MM.1S (cell line): ENCODE data around the gene PLCXD1.

Experiments used
- DNase-seq: peaks from one replicate; pipeline ENCODE4 v3.0.0-alpha.2; 2015
- H2AFZ ChIP-seq: fragments of 300-600 bp; sonication (generic); 2 replicates; pipeline ENCODE4 v1.6.0; 2016; ENCODE audit warnings: antibody characterized with exemption, low read length
- H3F3A ChIP-seq: fragments of 300-600 bp; sonication (generic); 2 replicates; pipeline ENCODE4 v1.6.1; 2016; ENCODE audit warnings: mild to moderate bottlenecking, antibody characterized with exemption, low read length, moderate library complexity, mixed read lengths; ENCODE audit not compliant: insufficient read depth
- H3K27ac ChIP-seq: fragments of 300-600 bp; sonication (generic); 2 replicates; pipeline ENCODE4 v1.5.1; 2016; ENCODE audit warnings: mild to moderate bottlenecking, low read length
- H3K27me3 ChIP-seq: fragments of 300-600 bp; sonication (generic); replicated peaks from 2 replicates; pipeline ENCODE4 v1.6.0; 2016; ENCODE audit warnings: low read length; ENCODE audit not compliant: insufficient read depth
- H3K36me3 ChIP-seq: fragments of 300-600 bp; sonication (generic); replicated peaks from 2 replicates; pipeline ENCODE4 v1.6.1; 2016; ENCODE audit warnings: mild to moderate bottlenecking, low read length, mixed read lengths; ENCODE audit not compliant: insufficient read depth
- H3K4me1 ChIP-seq: fragments of 300-600 bp; sonication (generic); 2 replicates; pipeline ENCODE4 v1.6.1; 2016; ENCODE audit warnings: low read length, mixed read lengths
- H3K4me2 ChIP-seq: fragments of 300-600 bp; sonication (generic); 2 replicates; pipeline ENCODE4 v1.6.0; 2016; ENCODE audit warnings: low read depth, low read length
- H3K4me3 ChIP-seq: fragments of 300-600 bp; sonication (generic); 2 replicates; pipeline ENCODE4 v1.5.1; 2016; ENCODE audit warnings: low read length, mixed read lengths
- H3K79me2 ChIP-seq: fragments of 300-600 bp; sonication (generic); 2 replicates; pipeline ENCODE4 v1.6.1; 2016; ENCODE audit warnings: mixed run types, low read length, mixed read lengths
- H3K9ac ChIP-seq: fragments of 300-600 bp; sonication (generic); 2 replicates; pipeline ENCODE4 v1.6.1; 2016; ENCODE audit warnings: low read length, mixed read lengths
- H3K9me2 ChIP-seq: fragments of 300-600 bp; sonication (generic); replicated peaks from 2 replicates; pipeline ENCODE4 v1.6.1; 2016; ENCODE audit warnings: mild to moderate bottlenecking, low read length, mixed read lengths; ENCODE audit not compliant: insufficient read depth
- H3K9me3 ChIP-seq: fragments of 300-600 bp; sonication (generic); replicated peaks from 2 replicates; pipeline ENCODE4 v1.6.1; 2016; ENCODE audit warnings: mild to moderate bottlenecking, low read length, mixed read lengths; ENCODE audit not compliant: insufficient read depth
- H4K20me1 ChIP-seq: fragments of 300-600 bp; sonication (generic); 2 replicates; pipeline ENCODE4 v1.6.1; 2016; ENCODE audit warnings: mild to moderate bottlenecking, low read length, moderate library complexity, mixed read lengths; ENCODE audit not compliant: insufficient read depth
- CTCF ChIP-seq: fragments of 300-600 bp; sonication (generic); IDR thresholded peaks from 2 replicates; pipeline ENCODE4 v1.5.1; 2016; ENCODE audit warnings: antibody characterized with exemption, low read length, mixed read lengths
- EZH2 ChIP-seq: fragments of 300-600 bp; sonication (generic); optimal IDR thresholded peaks from 2 replicates; pipeline ENCODE3; 2017; ENCODE audit warnings: low read depth, mild to moderate bottlenecking, antibody characterized with exemption, low read length, mixed read lengths
- EZH2phosphoT487 ChIP-seq: fragments of 300-600 bp; sonication (generic); IDR thresholded peaks from 2 replicates; pipeline ENCODE4 v1.6.1; 2018; ENCODE audit warnings: antibody characterized with exemption, low read length

PLCXD1 gene

GRCh38 chrX:270848-271367 lies 10.3 kb upstream of the PLCXD1 start:
- no peaks in the 10 kb centered on the region for H3K9me3 ChIP-seq
- no peak overlapping the region for H3K4me3 ChIP-seq
- no peak for DNase-seq
- H3K4me2 ChIP-seq = no peak overlapping the region
- no peaks in the 10 kb centered on the region for H3K79me2 ChIP-seq
- no peak overlapping the region for H2AFZ ChIP-seq
- H3K9me2 ChIP-seq = no peaks in the 10 kb centered on the region
- no peak overlapping the region for H3K27ac ChIP-seq
- no peaks in the 10 kb centered on the region for H3K36me3 ChIP-seq
- no peak overlapping the region for H3K9ac ChIP-seq
- H4K20me1 ChIP-seq = no peaks in the 10 kb centered on the region
- H3K4me1 ChIP-seq = no peaks in the 10 kb centered on the region
- TF ChIP-seq EZH2phosphoT487 (no peak), CTCF (no peak), EZH2 (no peak)
- no peaks in the 10 kb centered on the region for H3K27me3 ChIP-seq
- H3F3A ChIP-seq = no peaks in the 10 kb centered on the region

GRCh38 chrX:274904-275475 lies 6.2 kb upstream of the PLCXD1 start:
- H3F3A ChIP-seq = no peaks in the 10 kb centered on the region
- DNase-seq = no peak
- H2AFZ ChIP-seq = no peak overlapping the region
- no peaks in the 10 kb centered on the region for H3K27me3 ChIP-seq
- H3K4me3 ChIP-seq = no peak overlapping the region
- H4K20me1 ChIP-seq = no peaks in the 10 kb centered on the region
- no peak overlapping the region for H3K27ac ChIP-seq
- no peaks in the 10 kb centered on the region for H3K9me3 ChIP-seq
- no peaks in the 10 kb centered on the region for H3K36me3 ChIP-seq
- H3K79me2 ChIP-seq = no peaks in the 10 kb centered on the region
- H3K9ac ChIP-seq = no peak overlapping the region
- no peak for TF ChIP-seq EZH2phosphoT487
- H3K9me2 ChIP-seq = no peaks in the 10 kb centered on the region
- no peak overlapping the region for H3K4me2 ChIP-seq
- no peaks in the 10 kb centered on the region for H3K4me1 ChIP-seq

- Histone ChIP-seq H2AFZ (peak overlapping the region; percentile 77; the same call in 1 of the 2 replicates), H3K27ac (no peak overlapping the region), H4K20me1 (no peaks in the 10 kb centered on the region), H3K9ac (no peak overlapping the region), H3K79me2 (no peaks in the 10 kb centered on the region), H3K4me2 (peak overlapping the region; percentile 88), H3K4me3 (peak overlapping the region; percentile 69), H3K9me3 (no peaks in the 10 kb centered on the region), H3K36me3 (no peaks in the 10 kb centered on the region), H3F3A (no peaks in the 10 kb centered on the region), H3K27me3 (no peaks in the 10 kb centered on the region), H3K4me1 (no peaks in the 10 kb centered on the region), H3K9me2 (no peaks in the 10 kb centered on the region)
- TF ChIP-seq CTCF (no peak), EZH2phosphoT487 (no peak), EZH2 (no peak)
- no peak for DNase-seq
These were observed 5.7 kb upstream of the PLCXD1 start for GRCh38 chrX:275476-275966.

GRCh38 chrX:275967-276580 lies 5.1 kb upstream of the PLCXD1 start:
- Histone ChIP-seq H3K27ac (no peak overlapping the region), H3F3A (no peaks in the 10 kb centered on the region), H3K9me2 (no peaks in the 10 kb centered on the region), H3K9ac (peak overlapping the region; percentile 25; the same call in 1 of the 2 replicates), H2AFZ (peak overlapping the region; percentile 77), H3K79me2 (no peaks in the 10 kb centered on the region), H3K4me2 (peak overlapping the region; percentile 88), H4K20me1 (no peaks in the 10 kb centered on the region), H3K9me3 (no peaks in the 10 kb centered on the region), H3K36me3 (no peaks in the 10 kb centered on the region), H3K4me1 (no peaks in the 10 kb centered on the region), H3K4me3 (peak overlapping the region; percentile 69), H3K27me3 (no peaks in the 10 kb centered on the region)
- no peak for DNase-seq
- TF ChIP-seq CTCF (no peak), EZH2phosphoT487 (no peak), EZH2 (no peak)
